Superior temporal gyrus (tissue), 1 donor: ENCODE measurements around the gene CDK6.
A peak's percentile ranks its signal among the peaks of the same experiment; 100 is the strongest.
"Not testable (repeated sequence)": the region's sequence is repeated elsewhere in the genome, so short reads cannot be mapped to it uniquely, and the experiment has no call there.

Experiments
- DNase-seq: peaks from one replicate; pipeline ENCODE4 v3.0.0-alpha.2; 2016; ENCODE audit errors: extremely low spot score

The CDK6 gene

DNA sequence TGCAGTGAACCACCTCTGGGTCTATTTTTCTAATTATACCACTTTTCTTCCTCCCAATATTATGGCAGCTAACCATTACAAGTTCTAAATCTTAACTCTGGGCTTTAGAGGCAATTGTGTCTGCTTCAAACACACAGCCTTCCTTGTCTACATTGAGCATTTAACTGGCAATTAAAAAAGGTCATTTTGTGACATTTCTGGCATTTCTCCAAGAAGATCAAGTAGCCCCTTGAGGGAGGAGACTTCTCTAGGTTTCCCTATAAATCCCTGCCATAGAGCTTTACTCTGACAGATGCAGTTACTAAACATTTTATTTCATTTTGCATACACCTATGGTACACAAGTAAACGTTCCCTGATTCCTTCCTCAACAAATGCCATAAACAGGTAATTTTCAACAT is 212.8 kb downstream of the CDK6 start:
- no peak for DNase-seq

DNA sequence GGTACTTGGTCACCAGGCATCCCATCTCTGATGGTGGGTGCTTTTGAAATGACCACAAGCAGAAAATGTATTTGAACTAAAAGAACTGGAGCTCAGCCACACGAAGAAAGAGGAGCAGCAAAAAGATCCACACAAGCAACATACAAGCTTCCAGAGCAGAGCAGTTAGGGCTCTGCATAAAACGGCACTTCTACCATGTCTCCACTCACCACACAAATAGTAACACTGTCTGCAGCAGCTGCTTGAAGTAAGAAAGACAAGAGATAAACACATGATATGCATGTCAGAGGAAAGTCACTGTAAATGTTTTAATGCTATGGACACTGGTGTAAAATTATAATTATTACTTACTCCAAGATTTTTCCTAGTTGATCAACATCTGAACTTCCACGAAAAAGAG is 213.7 kb downstream of the CDK6 start:
- DNase-seq: no peak

DNA sequence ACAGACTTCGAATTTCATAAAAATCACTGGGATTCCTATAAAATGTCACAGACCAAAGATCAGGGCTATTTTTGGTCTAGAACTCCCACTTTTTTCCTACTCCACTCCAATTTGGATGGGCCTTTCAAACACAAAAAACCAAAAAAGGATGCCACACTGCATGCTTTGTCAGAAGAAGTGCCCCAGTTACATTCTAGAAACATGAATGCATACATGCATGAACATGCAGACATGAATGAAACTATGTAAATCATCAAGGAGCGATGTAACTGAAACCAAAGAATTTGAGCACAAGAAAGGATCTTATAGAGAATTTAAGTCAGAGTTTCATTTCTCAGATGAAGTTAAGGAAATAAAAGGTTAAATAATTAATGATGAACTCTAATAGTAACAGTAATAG is 214.3 kb downstream of the CDK6 start:
- no peak for DNase-seq

DNA sequence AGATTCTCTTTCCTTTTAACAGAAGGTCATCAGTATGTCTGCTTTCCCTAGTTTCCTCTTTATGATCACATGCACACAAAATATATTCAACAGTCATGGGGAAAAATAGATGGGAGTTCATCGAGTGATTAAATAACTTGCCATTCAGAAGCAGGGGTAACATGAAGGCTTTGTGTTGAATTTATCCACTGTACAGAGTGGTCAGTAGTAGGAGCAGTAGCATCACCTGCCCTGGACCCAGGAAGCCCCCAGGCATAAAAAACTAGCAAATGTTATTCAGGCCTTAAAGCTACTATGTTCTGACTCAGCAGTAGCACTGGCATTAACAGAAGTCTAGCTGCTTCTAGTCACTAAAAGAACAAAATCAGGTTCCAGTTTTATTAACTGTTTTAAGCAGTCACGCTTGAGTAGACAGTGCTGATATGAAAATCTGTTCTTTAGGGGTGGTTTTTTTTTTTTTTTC is 214.8 kb downstream of the CDK6 start:
- DNase-seq: no peak

DNA sequence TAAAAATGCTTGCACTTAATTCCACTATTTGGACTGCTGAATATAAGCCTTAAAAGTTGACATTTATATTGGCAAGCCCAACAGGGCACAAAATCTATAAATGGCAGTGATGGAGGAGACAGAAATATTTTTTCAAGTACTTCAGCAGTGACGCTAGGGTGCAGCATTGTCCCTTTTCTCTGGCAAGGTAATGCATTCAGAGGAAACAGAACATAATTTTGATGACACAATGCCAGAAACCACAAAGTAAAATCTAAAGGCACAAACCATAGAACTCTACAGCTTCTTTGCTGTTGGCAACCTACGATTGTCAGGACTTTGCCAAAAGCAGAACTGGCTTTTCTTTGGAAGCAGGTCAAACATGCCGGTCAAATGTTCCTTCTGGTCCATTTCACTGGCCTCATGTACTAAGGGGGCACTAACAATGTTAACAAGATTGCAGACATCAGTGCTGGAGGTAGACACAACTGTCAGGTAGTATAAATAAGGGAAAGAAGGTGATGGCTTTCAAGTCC is 215.3 kb downstream of the CDK6 start:
- DNase-seq: peak; percentile 91

DNA sequence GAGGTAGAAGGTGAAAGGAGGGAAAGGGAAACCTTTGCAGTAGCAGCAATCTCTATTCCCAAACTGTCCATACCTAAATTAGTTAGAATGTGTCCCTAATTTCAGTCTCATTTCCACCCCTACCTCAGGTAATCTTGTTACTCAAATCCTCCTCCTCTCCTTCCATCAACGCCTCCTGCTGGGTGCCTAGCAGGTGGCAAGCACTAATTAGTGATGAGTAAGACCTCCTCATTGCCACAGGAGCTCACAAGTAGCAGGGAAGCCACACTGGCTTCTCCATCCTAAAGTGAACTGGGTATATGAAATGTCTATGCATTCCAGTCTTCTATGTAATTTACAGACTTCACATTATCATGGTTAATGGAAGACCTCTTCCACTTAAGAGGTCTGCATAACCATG is 220.5 kb downstream of the CDK6 start:
- no peak for DNase-seq

DNA sequence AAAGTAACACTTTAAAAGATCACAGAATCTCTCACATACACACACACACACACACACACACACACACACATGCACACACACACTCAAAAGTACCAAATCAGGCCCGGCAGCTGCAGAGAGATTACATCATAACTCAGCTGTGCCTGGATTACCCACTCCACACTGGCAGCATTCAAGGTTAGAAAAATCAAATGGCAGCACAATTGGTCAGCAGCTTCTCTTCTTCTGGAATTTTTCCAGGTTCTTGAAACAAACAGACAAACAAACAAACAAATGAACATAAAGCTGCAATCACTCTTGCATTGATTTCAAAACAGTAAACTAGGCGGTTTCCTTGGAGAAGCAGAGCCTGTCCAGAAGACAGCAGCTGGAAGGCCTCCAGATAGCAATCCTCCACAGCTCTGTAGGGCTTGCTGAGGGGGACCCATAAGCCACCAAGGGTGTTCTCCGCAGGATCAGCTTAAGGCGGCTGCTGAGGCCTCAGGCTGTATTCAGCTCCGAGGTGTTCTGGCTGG is 221.7 kb downstream of the CDK6 start:
- peak; percentile 91 for DNase-seq

DNA sequence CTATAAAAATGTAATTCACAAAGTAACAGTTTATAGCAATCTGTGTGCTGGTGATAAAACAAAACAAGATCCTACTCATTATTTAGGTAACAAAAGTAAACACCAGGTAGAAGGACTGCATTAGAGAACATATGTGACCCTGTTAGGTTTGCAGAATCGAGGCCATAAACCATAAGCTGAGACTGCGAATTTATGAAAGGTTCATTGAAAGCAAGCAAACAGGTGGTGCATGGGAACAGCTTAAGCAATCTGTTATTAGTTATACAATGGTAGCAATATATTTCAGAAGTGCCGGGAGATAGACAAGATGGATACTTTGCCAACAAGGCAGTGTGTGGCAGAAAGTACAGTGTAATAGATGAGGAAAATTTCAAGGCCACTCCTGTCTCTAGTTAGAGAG is 222.7 kb downstream of the CDK6 start:
- no peak for DNase-seq

DNA sequence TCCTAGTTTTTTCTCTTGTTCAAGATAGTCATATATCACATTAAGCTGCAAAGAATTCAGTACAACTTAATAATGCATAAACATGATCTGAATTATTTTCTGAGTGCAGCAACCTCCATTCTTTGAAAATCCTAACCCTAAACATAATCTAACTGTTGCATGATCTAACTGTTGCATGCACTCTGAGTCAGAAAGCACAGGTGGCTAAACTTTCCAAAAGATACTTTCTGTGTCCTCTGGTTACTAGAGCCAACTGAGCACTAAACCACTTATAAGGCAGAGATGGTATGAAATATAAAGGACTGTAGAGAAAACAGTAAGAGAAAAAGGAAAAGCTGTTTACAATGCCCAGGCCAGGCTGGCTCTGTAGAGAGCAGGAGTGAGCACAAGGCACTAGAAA is 223.2 kb downstream of the CDK6 start:
- no peak for DNase-seq

DNA sequence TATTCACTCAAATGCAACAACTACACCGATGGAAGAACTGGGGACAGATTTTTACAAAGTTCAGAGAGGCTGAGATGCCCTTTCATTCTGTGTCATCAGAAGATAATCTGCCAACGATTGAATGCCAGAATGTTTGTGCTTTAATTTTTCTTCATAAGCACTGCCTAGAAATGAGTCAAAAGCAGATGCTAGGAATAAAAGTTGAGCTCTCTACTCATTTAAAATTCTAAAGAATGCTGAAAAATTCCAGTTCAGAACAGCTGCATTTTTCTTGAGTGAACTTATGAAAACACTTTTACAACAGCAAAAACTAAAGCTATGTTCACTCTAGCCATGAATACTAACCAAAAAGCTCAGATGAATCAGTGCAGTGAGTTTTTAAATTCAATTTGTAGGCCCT is 223.9 kb downstream of the CDK6 start:
- peak; percentile 64 for DNase-seq

DNA sequence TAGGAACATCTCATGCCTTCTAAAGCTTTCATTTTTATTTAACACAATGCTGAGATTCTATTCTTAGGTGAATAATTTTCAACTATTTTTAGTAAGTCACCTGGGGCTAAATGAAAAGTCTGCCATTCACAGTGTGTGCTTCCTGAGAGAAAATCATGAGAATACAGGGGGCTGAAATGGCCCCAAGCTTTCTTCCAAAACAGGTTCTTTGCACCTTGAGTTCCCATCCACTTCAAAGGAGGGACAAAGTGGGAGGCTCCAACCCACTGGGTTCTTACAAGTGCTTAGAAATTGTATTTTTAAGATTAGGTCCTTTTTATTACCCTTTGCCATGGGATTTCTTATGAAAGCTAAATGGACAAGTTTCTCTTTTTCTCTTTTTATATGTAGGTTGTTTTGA is 224.6 kb downstream of the CDK6 start:
- DNase-seq: no peak

DNA sequence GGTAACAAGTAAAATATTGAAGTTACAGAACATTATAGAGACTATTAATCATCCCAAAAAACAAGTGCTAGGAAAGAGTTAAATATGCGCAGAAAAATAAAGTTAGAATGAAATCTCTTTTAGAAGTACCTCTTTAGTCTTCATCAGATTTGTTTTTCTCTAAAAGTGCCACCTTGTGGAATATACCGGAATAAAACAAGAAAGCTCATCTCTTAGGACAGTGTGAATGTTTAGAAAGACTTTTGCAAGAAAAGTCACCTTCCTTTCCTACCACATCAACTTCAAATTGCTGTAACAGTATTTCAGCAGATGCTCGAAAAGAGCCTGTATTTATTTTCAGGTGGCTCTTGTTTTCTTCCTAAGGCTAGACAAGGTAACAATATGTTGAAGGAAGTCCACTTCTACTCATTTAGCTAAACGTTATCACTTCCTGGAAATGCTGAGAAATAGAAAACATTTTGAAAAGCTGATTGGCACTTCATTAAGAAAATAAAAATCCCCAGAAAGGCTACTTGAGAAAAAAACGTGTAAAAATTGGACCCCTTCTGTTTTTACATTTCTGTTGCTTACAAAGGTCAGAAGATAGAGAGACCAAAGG is 226.4 kb downstream of the CDK6 start:
- peak; percentile 80 for DNase-seq

DNA sequence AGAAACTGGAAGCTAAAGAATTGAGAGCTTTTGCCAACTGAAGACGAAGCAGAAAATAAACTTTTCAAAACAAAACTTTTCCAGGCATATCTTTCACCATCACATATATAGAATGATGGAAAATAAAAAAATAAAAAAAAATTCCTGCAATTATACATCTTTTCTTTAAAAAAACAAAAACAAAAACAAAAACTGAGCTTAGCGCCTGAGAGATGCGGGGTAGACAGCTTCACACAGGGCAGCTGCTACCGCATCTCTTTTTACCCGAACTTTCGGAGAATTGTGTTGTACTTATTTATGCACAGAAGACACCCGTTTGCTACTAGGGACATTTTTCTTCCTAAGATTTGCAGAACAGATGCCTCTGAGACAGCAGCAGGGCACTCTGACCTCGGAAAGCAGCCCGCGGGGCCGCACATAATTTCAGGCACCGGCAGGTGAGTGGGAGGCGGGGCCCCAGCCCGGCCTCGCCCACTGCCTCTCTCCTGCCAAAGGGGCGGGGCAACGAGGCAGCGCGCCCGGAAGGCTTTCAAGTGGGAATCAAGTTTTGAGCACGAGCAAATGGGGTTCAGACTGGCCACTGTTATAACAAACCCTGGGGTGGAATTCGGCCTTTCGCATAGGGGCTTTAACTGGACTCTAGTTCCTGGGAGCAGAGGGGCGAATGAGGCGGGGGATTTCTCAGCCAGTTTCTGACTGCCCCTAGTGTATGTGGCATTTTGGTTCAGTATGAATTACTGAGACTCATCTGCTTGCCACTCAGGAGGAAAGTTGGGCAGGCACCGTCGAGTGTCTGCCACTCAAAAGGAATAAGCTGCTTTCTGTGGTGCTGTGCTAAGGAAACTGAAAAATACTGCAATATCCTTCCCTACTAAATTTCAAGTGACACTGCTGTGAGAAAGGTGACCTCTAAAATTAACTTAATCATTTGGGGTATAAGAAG is 227.7 kb downstream of the CDK6 start:
- no peak for DNase-seq

DNA sequence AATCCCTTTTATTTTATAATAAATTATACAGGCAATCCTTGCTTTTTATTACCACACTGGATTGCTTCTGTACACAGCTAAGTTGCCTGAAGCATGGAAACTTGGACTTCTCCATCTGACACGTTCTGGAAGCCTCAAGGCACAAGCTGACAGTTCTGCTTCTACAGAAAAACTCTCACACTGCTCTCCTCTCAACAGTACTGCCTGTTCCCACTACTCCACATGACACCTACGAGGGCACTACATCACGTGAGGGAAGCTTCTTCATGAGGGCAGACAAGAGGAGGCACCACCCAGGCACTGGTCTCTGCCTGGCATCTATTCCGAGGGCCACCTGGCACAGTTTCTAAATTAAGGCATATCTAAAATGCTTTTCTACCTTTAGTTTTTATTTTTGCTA is 229.4 kb downstream of the CDK6 start:
- DNase-seq: no peak

DNA sequence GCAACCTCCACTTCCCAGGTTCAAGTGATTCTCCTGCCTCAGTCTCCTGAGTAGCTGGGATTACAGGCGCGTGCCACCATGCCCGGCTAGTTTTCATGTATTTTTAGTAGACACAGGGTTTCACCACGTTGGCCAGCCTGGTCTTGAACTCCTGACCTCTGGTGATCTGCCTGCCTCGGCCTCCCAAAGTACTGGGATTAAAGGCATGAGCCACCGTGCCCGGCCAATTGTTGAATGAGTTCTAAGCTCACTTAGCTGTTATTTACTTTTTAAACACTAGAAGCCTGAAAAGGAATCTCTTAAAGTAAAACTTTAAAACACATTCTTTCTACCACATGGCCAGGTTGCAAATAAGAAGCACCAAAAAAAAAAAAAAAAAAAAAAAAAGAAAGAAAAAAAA is 231.9 kb downstream of the CDK6 start:
- DNase-seq: not testable (repeated sequence)

DNA sequence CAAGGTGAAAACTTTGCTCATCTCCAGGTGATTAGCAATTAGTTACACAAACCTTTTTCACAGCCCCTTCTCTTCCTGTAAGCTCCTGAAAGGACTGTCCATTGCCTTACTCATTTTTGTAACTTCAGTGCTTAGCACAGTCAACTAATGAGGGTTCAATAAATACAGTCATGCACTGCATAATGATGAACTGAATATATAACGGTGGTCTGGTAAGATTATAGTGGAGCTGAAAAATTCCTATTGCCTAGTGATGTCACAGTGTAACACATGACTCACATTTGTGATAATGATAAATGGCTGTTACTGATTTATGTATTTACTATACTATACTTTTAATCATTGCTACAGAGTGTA is 233.3 kb downstream of the CDK6 start:
- no peak for DNase-seq

DNA sequence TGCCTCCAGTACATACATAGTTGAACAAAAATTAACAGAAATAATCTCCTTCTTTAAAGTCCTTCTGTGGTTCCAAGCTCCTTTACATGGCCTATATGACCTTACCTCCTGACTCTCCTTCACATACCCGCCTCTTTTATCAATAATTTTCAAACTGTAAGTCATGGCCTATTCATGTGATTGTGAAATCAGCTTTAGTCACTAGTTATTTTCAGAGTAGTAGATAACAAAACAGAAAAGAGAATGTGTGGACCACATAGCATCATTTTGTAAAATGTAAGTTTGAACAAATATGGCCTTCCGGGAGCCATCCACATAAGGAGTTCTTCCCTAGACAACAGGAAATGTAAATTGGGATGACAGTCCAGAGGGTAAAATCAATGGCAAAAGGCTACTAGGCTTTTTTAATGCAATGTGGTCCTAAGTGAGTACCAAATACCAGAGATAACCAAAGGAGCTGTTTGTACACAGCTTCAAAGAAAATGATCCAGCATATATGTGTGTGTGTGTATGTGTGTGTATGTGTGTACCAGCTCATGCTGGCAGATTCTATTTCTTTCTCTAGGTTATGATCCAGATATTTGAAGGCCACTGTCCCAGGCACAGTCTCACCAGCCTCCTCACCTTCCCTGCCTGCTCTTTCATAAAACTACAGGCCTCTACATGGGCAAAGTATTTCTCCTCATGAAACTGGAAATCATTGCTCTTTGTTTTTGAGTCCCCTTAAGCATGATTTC is 233.9 kb downstream of the CDK6 start:
- no peak for DNase-seq

DNA sequence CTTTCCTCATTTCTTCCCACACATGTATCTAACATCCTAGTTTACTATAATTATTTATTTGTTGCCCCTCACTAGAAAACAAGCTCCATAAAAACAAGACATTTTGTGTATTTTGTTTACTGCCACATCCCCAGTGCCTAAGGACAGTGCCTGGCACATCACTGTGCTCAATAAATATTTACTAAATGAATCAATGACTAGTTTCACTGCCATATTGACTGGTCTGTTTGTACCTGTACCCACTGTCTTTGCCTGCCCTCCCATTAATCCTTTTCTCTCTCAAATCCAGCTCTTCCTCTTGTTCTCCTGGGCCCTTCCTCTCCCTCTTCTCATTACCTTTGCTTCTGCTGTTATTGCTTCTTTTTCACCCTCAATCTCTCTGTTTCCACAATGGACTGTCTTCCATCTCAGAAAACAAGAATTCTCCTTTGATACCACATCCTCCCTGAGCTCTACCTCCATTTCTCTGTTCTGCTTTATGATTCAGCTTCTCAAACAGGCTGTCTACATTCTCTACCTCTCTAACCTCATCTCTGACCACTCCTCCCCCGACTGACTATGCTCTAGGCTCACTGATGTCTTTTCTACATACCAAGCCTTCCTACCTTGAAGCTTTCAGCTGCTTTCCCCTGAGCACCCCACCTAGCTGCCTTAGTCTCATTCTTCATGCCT is 237.9 kb downstream of the CDK6 start:
- DNase-seq: no peak

DNA sequence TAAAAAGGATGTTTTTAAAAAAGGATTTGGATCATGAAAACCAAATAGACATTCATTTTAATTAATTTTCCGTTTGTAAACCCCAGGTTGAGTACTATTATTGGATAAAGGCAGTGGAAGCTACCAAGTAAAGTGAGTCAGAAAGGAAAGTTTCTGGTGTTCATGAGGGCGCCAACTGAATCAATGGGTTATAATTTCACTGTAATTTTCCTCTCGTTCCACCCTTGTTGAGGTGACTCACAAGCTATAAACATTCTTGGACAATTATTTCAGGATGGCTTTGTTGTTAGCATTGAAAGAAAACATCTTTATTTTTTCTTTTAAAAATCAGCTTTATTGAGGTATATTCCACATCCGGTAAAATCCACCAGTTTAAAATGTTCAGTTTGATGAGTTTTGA is 241.1 kb downstream of the CDK6 start:
- DNase-seq: no peak

DNA sequence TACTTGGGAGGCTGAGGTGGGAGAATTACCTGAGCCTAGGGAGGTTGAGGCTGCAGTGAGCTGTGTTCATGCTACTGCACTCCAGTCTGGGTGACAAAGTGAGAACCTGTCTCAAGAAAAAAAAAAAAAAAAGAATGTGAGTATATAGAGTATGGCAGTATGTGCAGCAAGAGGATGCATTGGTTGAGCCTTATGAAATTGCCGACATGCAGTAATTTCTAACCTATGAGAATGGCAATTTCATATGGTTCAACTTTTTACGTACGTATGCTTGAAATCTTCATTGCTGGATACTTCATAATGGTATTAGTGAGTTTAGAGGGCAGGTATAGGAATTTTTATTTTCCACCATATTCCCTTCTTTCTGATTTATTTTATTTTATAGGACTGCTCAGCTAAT is 241.6 kb downstream of the CDK6 start:
- no peak for DNase-seq

DNA sequence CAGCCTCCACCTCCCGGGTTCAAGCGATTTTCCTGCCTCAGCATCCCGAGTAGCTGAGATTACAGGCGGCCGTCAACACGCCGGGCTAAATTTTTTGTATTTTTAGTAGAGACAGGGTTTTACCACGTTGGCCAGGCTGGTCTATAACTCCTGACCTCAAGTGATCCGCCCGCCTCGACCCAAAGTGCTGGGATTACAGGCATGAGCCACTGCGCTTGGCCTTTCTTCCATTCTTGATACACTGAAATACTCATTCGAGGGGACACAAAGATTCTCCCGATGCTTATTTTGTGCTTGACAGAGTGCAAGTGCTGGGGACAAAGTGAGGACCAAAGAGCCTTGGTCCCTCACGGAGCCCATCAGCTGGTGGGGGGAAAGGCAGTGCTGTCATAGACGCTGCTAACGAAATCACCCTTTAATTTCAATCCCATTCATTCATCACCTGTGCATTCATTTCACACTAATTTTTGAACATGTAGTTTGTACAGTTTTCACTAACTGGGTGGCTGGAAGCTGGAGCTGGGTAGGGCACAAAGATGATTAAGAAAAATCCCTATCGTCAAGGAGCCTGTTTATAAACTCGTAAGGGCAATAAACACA is 245.6 kb downstream of the CDK6 start:
- DNase-seq: no peak
